Measurements from ENCODE around the gene SOWAHC.

The SOWAHC gene

DNA sequence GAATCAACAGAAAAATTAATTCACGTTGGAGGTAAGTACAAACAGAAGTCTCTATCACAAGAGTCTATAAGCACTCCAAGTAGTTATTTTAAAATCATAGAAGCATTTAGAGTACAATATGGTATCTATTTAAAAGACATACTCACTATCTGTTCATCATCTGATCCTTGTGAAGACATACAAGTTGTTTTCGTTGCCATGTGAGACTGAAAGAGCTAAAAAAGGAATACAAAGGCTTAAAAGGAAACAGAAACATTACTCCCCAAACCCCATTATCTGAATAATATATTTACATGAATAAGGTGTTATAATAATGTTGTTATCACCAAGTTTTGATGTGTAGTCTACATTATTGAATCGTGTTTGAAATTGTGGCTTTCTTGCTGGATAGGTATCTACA lies 21.3 kb upstream of the SOWAHC start:
- TF ChIP-seq, protein P1, sequence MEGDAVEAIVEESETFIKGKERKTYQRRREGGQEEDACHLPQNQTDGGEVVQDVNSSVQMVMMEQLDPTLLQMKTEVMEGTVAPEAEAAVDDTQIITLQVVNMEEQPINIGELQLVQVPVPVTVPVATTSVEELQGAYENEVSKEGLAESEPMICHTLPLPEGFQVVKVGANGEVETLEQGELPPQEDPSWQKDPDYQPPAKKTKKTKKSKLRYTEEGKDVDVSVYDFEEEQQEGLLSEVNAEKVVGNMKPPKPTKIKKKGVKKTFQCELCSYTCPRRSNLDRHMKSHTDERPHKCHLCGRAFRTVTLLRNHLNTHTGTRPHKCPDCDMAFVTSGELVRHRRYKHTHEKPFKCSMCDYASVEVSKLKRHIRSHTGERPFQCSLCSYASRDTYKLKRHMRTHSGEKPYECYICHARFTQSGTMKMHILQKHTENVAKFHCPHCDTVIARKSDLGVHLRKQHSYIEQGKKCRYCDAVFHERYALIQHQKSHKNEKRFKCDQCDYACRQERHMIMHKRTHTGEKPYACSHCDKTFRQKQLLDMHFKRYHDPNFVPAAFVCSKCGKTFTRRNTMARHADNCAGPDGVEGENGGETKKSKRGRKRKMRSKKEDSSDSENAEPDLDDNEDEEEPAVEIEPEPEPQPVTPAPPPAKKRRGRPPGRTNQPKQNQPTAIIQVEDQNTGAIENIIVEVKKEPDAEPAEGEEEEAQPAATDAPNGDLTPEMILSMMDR (IDR thresholded peaks at IDR 0.05; ENCODE audit: extremely low read depth, insufficient read depth, missing control alignments) = no peak
- no peak for DNase-seq (ENCODE audit: low spot score)
- in situ Hi-C loops (cut with MboI; ENCODE audit: low pct_unique_long_range_greater_than_20kb, low sequenced_read_pairs, unreplicated experiment) = no loop called here

DNA sequence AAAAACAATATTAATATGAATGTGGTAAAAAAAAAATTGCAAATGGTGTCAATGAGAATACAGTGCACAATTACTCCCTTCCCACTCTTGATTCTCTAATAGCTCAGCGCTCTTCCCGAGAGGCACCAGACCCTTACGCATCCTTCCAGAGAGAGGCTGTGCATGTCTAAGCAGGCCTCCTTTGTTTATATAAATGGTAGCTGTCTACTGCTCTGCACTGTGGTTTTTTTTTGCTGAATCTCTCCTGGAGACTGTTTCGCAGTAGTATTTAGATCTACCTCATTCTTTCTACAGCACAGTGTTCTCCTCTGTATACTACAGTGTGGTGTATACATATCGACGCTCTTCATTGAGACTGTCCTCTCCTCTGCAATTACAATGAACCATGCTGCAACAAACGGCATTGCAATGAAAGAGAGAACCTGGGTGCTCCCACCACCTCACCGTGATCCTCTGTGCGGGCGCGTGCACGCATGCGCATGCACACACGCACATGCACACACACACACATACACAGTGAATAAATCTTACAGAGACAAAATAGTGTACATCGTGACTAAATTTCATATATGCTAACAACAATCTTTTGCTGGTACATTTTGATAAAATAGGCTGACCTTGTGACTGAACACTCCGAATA lies 19.8 kb upstream of the SOWAHC start:
- in situ Hi-C loops (cut with MboI; ENCODE audit: low pct_unique_long_range_greater_than_20kb, low sequenced_read_pairs, unreplicated experiment) = no loop called here
- no peak for DNase-seq (ENCODE audit: low spot score)
- TF ChIP-seq, protein P1 (IDR thresholded peaks at IDR 0.05; ENCODE audit: extremely low read depth, insufficient read depth, missing control alignments) = no peak

DNA sequence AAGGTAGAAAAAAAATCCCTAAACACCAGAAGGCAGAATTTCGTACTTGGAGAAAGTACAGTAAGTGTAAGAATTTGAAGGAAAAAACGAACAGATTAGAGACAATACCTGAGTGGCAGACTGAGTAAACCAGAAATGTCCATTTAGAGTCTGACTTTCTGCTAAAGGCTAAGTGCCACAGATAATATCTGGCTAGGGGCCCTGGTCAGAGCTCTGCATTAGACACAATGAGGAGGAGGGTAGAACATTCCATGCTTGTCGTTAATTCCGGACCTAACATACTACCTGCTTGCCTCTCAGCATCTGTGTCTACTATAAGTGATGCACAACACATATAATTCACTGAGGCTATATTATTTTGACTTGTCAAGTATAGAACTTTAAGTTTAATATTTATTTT lies 18.5 kb upstream of the SOWAHC start:
- no peak for DNase-seq (ENCODE audit: low spot score)

DNA sequence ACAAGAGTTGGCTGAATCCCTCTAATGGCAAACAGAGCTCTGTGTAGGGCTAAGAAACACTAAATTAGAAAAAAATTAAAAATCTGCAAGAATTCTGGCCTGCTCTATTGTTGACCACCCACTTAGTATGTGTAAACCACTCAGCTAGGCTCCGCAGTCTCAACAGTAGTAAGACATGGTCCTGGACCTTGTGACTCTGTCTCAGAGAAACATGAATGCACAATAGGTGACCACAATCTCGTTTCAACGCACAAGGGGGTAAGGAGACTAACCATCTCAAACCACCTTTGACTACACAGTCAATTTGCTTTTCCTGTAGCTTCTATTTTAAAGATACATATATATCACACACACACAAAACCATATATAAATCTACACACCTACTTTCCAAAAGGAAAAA lies 16.9 kb upstream of the SOWAHC start:
- in situ Hi-C loops (cut with MboI; ENCODE audit: low pct_unique_long_range_greater_than_20kb, low sequenced_read_pairs, unreplicated experiment) = no loop called here
- TF ChIP-seq, protein P1 (IDR thresholded peaks at IDR 0.05; ENCODE audit: extremely low read depth, insufficient read depth, missing control alignments) = no peak
- DNase-seq (ENCODE audit: low spot score) = no peak

More for the DNA sequence above, 18.5 kb upstream of the SOWAHC start:
- TF ChIP-seq, protein P1 (IDR thresholded peaks at IDR 0.05; ENCODE audit: extremely low read depth, insufficient read depth, missing control alignments) = no peak
- in situ Hi-C loops (cut with MboI; ENCODE audit: low pct_unique_long_range_greater_than_20kb, low sequenced_read_pairs, unreplicated experiment) = no loop called here

DNA sequence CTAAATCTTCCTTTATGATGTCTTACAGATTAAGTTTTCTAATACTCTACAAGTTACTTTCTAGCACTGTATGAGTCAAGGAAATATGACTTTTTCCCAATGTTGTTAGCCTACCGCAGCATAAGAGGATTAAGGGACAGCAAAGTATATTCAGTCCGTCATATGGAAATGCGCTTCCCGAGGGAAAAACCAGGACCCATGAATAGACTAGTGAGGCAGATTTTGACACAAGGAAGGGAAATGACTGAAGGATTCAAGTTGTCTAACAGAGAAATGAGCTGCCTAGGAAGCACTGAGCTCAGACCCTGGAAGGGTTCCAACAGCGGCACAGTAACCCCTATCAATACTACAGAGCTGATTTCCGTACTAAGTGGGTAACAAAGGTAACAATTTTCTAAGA lies 12.4 kb upstream of the SOWAHC start:
- TF ChIP-seq, protein P1 (IDR thresholded peaks at IDR 0.05; ENCODE audit: extremely low read depth, insufficient read depth, missing control alignments) = no peak
- in situ Hi-C loops (cut with MboI; ENCODE audit: low pct_unique_long_range_greater_than_20kb, low sequenced_read_pairs, unreplicated experiment) = no loop called here
- no peak for DNase-seq (ENCODE audit: low spot score)

DNA sequence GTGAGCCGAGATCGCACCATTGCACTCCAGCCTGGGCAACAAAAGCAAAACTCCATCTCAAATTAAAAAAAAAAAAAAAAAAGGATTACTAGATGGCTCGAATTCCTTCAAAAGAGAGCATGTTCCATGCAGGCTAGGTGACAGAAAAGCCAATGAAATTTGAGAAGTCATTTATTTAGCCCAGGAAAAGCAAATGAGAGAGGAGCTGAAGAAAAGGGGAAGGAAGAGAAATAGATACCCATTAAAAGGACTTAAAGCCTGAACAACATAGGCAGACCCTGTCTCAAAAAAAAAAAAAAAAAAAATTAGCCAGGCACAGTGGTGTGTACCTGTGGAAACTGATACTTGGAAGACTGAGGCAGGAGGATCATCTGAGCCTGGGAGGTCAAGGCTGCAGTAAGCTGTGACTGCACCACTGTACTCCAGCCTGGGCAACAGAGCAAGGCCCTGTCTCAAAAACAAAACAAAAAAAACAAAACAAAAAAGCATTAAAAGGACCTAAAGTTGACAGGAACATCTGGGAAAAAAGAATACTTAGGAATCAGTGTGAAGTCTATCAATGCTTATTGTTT lies 11.5 kb upstream of the SOWAHC start:
- no peak for DNase-seq (ENCODE audit: low spot score)
- in situ Hi-C loops (cut with MboI; ENCODE audit: low pct_unique_long_range_greater_than_20kb, low sequenced_read_pairs, unreplicated experiment) = no loop called here
- TF ChIP-seq, protein P1 (IDR thresholded peaks at IDR 0.05; ENCODE audit: extremely low read depth, insufficient read depth, missing control alignments) = no peak

All from GM13977 (cell line).